WTC11 (cell line): ENCODE data around the gene FBRSL1.

ENCODE experiments used
- CTCF ChIP-seq: fragments of 200-600 bp; IDR thresholded peaks from 2 replicates; pipeline ENCODE4 v1.8.0; 2022; ENCODE audit warnings: antibody characterized with exemption
- NR2C2 ChIP-seq: sonication (generic); formaldehyde crosslinking; IDR thresholded peaks from 2 replicates; pipeline ENCODE4 v1.8.0; 2022; ENCODE audit warnings: mild to moderate bottlenecking, missing genetic modification reagents
- ZBTB21 ChIP-seq: sonication (generic); formaldehyde crosslinking; IDR thresholded peaks from 2 replicates; pipeline ENCODE4 v1.8.1; 2023; ENCODE audit warnings: mild to moderate bottlenecking, missing genetic modification reagents, borderline replicate concordance
- TF ChIP-seq, protein P1 (sequence below): sonication (generic); formaldehyde crosslinking; IDR thresholded peaks from 2 replicates; pipeline ENCODE4 v1.8.0; 2022; ENCODE audit warnings: mild to moderate bottlenecking, missing genetic modification reagents

DNA sequence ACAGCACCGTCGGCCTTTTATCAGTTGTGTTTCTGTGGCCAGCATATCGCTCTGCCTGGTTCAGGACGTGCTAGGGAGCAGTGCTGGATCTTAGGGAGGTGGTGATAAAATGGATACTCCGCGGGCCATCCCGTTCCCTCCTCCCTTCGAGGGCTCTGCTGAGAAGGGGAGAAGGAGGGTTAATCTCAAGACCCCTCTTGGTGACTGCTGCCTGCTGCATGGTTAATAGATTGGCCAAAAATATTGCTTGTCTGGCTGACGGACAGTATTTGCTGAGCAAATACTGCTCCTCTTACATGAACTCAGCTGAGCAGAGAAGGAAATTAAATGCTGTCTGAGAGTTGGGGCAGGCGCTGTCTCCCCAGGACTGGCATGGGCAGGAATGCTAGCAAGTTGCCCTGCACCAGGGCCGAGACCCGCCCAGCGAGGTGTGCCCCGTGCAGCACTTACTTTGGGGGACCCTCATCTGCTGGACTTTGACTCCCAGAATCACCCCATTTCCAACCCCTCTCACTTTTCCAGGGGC lies 1.2 kb downstream of the FBRSL1 start:
- no peak for TF ChIP-seq CTCF
- no peak for TF ChIP-seq NR2C2 (CRISPR knock-in tag)
- TF ChIP-seq, protein P1, sequence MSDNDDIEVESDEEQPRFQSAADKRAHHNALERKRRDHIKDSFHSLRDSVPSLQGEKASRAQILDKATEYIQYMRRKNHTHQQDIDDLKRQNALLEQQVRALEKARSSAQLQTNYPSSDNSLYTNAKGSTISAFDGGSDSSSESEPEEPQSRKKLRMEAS (CRISPR knock-in tag): no peak
- no peak for TF ChIP-seq ZBTB21
